Right lobe of liver (tissue), 4 donors: Measurements from ENCODE around the gene UNC93A.

Experiments used
- CTCF ChIP-seq, 4 donors: fragments of 200-600 bp in 3 of 4; fragments of 450-650 bp in 1 of 4; IDR thresholded peaks; one replicate each; pipeline versions ENCODE4 v1.5.1 to v1.8.0; 2016 to 2022; ENCODE audit warnings: antibody characterized with exemption in 4 of 4, mild to moderate bottlenecking in 2 of 4
- POLR2A ChIP-seq: fragments of 450-650 bp; IDR thresholded peaks from one replicate; pipeline ENCODE4 v1.6.1; 2017; ENCODE audit warnings: antibody characterized with exemption, mild to moderate bottlenecking
- donor health status: DM: no; HTN: no; CAD: no.
- donor health status: DM: no; HTN: no; CAD: no.
- donor health status: DM: no; HTN: yes; CAD: no.

DNA sequence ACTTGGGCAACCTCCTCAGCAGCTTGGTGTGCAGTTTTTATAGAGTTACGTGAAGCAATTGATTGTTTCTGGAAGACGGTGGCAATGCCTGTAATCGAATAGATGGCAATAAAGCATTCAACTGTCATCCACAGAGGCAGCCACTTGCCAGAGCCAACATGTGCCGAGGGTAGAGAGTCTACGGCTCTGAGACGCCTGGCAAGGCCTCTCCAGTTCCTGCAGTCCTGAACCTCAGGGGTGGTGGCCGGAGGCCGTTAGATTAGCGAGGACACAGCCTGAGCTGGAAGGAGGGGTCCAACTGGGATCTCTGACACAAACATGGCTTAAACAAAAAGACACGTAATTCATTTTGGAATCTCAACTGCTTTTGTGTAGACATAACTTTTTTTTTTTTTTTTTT lies 33.0 kb downstream of the UNC93A start:
- TF ChIP-seq CTCF (IDR thresholded peaks at IDR 0.05): no peak
- no peak for TF ChIP-seq POLR2A
